Heart left ventricle (tissue), 13 donors: ENCODE measurements around the gene FAM120B.

Experiments
- CTCF ChIP-seq, 12 donors: fragments of 200-600 bp; sonication (generic) in 4 of 12; IDR thresholded peaks; one replicate each; pipeline versions ENCODE4 v1.5.0 to v1.8.0; 2018 to 2022; ENCODE audit warnings: antibody characterized with exemption in 12 of 12, mild to moderate bottlenecking in 5 of 12
- POLR2A ChIP-seq, 2 donors: fragments of 450-650 bp; IDR thresholded peaks; one replicate each; pipeline ENCODE4 v1.6.1; 2017; ENCODE audit warnings: antibody characterized with exemption in 2 of 2, mild to moderate bottlenecking in 2 of 2, moderate library complexity in 2 of 2
- donor health status: ischemic (EF 13 %, LVEDD 7.1; RV severe dilation, severe dysfunction).
- donor health status: DM: no; HTN: yes; CAD: no.
- donor health status: DM: no; HTN: no; CAD: no.
- donor health status: ischemic (EF 25% LVEDD 6.9; RV normal size, moderate dysfunction).
- donor health status: ischemic (EF 25% LVEDD 5.7; RV mildly dilated, moderate dysfunction).
- donor health status: ischemic (EF 35%, LVEDD 5.7; RV mildly dilated, moderate dysfunction).
- donor health status: nonischemic (EF 11% LVEDD 7.7; RV severe dilation, severe dysfunction).
- donor health status: DM: yes; HTN: yes; CAD: no.
- donor health status: PGD.
- donor health status: ischemic (EF 29% LVEDD 5.4; RV normal size, mild dysfunction).
- donor health status: nonischemic (EF 23%, LVEDD 6.1; RV moderate dilation, normal function).

- no peak for TF ChIP-seq CTCF (IDR thresholded peaks at IDR 0.05)
- TF ChIP-seq POLR2A (IDR thresholded peaks at IDR 0.05), result no peak
Observed at GRCh38 chr6:170288852-170289179, 17.7 kb upstream of the FAM120B start.
